GM19372 (cell line): ENCODE data around the gene ZNF750.

Source experiments
- ATAC-seq: cut with Tn5 transposase; IDR thresholded peaks from one replicate; pipeline ENCODE4 v1.9.1; 2021; ENCODE audit warnings: mild to moderate bottlenecking, low read depth, moderate library complexity; ENCODE audit not compliant: unreplicated experiment

Gene ZNF750

DNA sequence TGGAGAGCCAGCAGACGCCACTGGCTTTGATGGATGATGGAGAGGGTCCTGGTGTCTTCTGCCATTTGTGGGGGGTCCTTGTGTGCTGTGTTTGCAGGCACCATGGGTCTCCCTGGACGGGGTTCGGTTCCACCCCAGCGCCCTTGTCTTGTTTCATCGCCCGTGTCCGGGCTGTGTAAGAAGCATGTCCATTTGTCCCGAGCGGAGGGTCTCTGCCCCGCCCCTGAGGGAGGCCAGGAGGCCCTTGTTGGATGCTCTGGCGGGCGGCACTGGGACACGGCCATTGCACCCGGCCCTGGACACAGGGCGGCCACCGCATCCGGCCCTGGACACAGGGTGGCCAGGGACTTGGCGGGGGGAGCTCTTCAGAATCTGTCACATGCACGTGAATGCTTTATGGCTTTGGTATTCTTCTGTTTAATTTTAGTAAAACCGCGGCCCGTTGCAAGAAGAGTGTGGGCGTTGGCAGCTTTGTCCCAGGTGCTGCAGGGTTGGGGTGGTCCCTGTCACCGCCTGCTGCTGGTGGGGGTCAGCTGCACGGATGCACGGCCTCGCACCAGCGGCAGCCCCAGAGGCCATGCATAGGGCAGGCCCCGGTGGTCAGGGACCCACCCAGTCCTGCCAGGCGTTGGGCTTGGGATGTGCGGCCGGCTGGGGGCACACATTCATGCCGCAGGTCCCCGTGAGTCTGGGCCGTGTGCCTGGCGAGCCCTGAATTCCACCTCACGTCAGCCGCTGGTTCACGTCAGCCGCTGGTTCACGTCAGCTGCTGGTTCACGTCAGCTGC is 21.0 kb upstream of the ZNF750 start:
- ATAC-seq = no peak

DNA sequence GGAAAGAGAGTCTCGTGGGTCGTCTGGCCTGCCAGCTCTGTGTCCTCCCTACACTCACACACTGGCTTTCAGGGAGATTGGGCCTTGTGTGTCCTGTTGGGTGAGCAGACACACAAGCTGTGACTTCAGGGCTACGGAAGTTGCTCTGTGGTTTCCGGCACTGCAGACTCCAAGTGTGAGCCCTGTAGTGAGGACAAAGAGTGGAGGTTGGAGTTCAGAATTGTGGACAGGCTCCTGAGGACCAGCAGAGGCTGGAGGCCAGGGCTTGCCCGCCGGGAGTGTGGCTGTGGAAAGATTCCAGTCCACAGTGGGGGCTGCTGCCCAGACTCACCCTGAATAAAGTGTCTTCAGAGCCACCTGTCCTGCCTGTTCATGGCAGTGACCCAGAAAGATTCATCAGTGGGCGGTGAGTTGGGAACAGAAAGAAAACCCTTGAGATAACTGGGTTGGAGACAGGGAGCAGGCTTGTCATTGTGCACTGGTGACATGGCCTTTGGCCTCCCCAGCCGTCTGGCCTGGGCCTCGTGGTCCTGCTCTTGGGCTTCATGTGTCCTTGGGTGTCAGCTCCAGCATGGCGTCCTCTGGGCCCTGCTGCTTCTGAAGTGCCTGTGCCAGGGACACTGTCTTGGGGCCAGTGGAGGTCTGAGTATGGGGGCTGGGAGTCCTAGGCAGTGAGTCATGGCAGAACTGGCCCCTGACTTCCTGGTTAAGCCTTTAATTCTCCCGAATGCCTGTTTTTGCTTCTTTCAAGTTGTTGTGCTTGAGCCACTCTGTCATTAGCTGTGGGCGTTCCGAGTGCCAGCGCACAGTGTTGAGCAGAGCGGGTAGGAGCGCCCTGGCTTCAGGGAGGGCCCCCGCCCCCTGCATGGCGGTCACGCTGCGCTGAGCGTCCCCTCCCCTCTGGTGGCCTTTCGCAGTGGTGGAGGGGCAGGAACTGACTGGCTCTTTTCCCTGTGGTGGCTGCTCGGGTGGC is 19.9 kb upstream of the ZNF750 start:
- no peak for ATAC-seq

DNA sequence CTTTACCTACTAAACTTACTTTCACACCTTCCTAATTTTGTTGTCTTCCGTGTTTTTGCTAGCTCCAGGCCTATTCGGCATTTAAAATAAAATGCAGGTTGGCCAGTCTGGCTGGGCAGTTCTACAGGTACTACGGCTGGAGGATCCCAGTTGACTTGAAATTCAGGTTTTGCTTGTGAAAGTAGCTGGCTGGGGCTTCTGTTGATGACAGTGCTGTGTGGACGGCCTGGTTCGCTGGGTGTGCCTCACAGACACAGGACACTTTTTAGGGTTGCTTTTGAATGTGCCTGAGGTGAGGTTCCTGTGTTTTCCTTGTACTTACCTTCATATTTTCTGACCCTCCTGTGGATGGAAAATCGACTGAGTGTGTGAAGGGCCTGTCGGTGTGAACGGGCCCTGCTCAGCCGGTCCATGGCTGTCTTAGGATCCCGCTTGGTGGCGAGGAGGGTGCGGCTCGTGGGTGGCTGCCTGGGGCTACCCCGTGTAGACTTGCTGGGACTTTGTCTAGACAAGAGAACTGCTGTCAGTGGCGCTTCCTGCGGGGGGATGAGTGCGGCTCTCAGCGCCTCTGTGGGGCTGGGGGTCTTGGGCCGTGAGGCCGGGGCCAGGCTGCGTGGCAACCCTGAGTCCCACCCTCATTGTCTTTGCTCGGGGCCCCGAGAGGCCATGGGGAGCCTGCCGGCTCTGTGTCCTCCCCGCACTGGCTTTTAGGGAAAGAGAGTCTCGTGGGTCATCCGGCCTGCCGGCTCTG is 18.7 kb upstream of the ZNF750 start:
- ATAC-seq = no peak

DNA sequence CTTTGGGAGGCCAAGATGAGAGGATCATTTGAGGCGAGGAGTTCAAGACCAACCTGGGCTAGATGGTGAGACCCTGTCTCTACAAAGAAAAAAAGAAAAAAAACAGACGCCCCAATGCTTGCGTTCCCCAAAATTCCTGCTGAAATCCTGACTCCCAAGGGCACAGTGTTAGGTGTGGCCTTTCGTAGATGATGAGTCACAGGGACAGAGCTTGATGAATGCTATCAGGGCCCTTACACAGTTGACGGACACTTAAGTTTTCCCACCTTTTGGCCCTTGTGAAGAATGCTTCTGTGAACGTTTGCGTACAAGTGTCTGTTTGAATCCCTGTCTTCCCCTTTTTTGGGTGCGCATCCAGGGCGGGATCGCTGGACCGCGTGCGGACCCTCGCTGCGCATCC is 16.5 kb upstream of the ZNF750 start:
- no peak for ATAC-seq

DNA sequence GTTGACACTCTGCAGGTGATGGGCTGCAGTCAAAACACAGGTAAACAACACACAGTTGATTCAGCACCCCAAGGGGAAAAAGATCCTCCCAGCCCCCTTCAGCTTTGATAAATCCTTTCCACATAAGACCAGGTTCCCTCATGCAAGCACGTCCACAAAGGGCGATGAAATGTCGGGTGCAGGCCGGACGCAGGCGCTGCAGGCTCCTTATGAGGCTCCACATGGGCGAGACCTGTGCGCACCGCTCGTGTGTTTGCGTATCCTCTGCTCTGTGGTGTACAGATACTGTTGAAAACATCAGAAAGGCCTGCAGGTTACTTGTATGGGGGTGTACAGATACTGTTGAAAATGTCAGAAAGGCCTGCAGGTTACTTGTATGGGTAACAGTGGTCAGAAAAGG is 14.4 kb upstream of the ZNF750 start:
- ATAC-seq = no peak

DNA sequence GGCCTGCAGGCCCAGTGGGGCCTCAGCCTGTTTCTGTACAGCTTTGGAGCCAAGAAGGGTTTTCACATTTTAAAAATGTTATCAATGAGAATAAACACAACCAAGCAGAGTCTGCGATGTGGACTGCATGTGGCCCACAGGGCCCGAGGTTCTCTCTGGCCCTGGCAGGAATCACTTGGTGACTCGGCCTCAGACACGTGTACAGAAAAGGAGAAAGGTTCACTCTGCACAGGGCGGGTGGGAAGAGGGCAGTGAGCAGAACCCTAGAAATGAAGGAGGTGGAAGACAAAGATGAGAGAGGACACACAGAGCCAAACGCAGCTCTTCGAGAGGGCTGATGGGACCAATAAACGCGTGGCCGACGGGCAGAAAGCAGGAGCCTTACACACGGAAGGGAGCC is 11.6 kb upstream of the ZNF750 start:
- ATAC-seq = no peak

DNA sequence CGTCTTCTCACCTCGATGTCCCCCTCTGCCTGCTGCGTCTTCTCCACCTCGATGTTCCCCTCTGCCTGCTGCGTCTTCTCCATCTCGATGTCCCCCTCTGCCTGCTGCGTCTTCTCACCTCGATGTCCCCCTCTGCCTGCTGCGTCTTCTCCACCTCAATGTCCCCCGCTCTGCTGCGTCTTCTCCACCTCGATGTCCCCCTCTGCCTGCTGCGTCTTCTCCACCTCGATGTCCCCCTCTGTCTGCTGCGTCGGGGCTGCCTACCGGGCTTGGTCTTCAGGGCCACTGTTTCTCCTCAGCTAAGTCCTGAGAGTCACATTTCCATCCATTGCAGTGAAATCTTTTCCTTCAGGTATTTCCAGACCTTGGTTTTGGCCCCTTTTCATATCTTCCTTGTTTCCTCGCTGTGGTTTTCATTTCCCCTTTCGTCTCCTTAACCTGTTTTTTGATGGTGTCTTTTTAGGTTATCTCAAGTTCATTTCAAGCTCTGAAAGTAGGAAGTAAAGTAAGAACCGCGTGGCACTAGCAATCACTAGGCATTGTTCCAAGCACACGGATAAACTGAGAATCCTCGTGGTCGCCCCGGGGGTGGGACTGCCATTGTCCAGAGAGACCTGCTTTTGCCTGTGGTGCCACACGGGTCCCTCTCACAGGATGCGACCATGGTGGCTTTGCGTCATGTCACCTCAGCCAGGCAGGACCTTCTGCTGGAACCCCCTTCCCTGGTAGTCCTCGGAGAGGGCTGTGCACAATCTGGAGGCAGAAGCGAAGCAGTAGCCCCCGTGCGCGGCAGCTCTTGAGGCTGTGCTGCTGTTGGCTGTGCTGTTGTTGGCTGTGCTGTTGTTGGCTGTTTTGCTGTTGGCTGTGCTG is 9.5 kb upstream of the ZNF750 start:
- no peak for ATAC-seq

DNA sequence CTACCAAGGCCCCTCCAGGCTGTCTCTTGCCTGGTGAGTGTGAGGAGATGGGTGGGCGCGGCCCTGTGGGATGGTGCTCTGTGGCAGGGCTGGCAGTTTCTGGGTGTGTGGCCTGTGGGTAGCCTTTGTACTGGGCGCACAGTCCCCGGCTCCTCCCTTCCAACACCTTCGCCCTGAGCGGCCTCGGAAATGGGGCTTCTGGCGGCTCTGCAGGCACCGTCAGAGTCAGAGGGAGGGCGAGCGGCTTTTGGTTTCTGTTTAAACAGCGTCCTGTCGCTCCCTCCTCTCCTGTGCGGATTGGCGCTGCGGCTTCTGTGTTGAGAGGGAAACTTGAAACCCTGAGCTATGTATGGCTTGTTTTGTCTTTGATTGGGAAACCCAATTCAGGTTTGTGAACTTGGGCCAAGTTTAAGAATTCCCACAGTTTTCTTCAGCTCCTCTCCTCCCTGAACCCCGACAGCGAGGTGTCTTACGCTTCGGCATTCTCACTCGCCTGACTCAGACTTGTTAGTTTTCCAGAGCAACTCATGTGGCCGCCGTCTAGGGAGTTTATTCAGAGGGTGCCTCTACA is 8.3 kb upstream of the ZNF750 start:
- no peak for ATAC-seq

DNA sequence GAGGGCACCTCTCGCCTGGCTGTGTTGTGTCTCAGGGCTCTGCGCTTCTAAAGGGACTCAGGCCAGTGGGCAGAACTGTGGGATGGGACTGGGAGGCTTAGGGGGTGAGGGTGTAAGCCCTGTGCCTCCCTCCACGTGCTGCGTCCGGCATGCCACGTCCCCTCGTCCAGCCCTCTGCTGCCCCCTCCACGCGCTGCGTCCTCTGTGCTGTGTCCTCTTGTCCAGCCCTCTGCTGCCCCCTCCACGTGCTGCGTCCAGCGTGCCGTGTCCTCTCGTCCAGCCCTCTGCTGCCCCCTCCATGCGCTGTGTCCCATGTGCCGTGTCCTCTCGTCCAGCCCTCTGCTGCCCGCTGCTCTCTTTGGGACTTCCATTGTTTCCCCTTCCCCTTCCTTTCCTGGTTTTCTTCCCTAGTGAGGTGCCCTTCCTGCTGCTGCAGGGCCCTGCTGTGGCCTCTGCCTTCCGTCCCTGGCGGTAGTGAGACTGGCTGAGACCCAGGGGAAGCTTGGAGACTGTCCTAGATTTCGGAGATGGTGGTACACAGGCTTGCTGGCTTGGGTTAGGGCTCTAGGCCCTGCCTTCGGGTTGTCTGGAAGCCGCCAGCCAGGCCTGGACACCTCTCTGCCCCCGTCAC is 6.4 kb upstream of the ZNF750 start:
- ATAC-seq = no peak

DNA sequence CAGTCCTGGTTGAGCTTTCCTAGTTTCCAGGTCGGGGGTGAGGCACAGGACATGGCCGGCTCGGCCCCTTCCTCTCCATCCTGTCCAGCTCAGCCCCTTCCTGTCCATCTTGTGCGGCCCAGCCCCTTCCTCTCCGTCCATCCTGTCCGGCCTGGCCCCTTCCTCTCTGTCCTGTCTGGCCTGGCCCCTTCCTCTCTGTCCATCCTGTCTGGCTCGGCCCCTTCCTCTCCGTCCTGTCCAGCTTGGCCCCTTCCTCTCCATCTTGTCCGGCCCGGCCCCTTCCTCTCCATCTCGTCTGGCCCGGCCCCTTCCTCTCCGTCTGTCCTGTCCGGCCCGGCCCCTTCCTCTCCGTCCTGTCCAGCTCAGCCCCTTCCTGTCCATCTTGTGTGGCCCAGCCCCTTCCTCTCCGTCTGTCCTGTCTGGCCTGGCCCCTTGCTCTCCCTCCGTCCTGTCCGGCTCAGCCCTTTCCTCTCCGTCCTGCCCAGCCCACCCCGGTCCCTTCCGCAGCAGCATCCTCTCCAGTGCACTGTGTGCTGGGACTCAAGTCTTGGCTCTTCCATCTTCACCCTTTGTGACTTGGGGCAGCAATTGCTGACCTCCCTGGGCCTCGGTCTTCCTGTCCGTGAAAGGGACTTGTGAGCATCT is 5.5 kb upstream of the ZNF750 start:
- ATAC-seq = no peak

DNA sequence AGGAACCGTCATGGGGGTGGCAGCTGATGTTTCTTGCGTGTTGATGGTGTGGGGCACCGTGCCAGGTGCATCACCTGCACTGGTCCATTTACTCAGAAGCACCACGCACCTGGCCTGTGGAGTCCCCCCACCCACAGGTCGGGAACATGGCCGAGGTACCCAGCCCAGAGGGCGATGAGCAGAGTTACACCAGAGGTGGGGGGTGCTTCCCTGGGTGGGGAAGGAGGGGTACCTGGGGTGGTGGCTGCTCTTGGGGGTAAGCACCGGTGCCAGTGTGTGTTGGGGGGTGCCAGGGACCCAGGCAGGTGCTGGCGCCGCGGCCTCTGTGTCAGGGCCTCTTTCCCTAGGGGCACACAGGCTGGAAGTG is 5.0 kb upstream of the ZNF750 start:
- no peak for ATAC-seq

DNA sequence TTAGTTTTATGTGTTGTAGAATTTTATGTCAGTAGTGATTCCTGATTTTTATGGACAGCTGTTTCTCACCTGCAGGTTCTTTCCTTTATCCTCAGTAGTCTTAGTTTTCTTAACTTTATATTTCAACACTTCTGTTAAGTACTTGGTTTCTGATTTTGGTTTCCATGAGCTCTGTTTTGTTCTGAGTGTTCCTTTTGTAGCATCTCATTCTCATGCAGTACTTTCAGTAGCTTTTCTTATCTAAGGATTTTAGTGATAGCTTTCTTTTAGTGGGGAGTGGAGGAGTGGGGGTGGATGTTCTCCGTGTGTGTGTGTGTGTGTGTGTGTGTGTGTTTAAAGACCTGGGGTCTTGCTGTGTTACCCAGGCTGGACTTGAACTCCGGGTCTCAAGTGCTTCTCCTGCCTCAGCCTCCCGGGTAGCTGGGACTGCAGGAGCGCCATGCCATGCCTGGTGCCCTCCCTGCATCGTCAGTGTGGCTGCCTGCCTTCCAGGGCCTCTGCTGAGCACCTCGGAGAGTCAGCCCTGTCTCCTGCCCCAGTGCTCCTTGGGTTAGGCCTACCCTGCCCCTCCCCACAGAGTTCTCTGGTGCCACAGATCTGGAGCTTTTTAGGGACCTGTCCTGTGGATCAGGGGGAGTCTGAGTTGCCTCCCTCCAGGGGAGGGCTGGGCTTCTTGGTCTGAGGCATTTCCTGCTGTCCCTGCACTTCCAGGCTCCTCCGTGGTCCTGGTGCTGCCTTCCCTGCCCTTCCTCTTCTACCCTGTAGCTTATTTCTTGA is 4.3 kb upstream of the ZNF750 start:
- no peak for ATAC-seq

DNA sequence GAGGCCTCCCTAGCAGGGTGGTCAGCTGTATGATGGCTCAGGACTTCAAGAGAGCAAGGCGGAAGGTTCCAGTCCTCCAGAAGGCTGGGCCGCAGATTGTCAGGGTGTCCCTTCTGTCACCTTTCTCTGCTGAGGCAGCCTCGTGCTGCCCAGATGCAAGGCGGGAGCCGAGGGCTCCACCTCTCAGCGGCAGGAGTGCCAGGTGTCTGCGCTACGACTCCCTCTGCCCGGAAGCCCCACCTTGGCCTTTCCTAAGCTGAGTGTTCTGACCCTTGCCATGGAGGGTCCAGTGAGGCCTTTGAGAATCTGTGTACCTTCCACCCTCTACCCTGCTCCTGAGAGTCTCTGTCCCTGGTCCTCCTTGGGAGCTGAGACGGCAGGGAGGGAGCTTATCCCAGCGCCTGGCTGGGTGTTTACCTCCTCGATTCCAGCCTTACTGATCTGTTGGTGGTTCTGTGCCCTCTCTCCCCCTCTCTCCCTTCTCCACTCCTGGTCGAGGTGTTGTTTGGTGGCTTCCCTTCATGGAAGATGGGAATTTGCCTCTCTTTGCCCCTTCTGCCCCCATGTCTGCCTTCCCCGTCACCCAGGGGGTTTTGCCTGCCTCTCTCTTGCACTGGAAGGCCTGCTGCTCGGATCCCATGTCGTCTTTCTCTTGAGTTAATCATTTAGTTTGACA is 2.2 kb upstream of the ZNF750 start:
- ATAC-seq = no peak

DNA sequence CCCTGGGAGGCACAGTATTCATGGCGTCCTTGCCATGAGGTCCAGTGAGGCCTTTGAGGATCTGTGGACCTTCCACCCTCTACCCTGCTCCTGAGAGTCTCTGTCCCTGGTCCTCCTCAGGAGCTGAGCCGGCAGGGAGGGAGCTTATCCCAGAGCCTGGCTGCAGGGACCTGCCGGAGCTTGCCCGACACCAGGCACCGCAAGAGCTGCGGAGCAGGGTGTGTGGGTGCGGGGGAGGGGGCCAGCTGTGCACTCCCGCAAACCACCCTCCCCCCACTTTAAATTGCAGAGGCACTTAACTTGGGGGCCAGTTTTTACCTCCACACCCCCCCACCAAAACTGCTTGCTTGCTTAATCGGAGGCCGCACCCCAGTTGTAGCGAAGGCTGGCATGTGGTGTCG is 609 bp upstream of the ZNF750 start:
- ATAC-seq = no peak

DNA sequence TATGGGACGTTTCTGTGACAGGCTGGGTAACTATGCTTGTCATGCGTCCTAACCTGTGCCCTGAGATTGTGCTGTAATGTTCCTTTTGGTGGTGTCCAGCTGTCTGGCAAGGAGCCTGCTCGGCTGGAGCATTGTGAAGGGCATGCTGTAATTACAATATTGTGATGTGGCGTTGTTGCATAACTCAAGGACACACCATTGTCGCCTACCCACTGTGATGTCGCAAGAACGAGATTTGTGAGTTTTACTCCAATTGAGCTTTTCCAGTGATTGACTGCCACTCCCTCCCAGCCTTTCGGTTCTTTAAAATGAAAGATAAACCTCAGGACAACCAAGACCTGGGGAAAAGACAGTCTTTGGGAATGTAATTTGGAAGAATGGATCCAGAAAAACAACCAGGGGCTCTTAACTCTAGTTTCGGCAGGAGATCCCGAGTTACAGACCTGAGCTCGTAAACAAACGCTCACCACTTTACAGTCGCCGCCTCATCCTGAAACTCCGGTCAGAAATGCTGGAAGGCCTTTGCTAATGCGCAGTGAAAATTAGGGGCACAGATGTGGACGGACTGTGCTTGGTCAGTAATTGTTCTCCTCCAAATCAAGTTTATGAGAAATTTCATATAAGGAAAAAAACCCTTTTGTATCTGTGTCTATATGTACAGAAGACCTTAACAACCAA is 1.3 kb downstream of the ZNF750 start:
- no peak for ATAC-seq

DNA sequence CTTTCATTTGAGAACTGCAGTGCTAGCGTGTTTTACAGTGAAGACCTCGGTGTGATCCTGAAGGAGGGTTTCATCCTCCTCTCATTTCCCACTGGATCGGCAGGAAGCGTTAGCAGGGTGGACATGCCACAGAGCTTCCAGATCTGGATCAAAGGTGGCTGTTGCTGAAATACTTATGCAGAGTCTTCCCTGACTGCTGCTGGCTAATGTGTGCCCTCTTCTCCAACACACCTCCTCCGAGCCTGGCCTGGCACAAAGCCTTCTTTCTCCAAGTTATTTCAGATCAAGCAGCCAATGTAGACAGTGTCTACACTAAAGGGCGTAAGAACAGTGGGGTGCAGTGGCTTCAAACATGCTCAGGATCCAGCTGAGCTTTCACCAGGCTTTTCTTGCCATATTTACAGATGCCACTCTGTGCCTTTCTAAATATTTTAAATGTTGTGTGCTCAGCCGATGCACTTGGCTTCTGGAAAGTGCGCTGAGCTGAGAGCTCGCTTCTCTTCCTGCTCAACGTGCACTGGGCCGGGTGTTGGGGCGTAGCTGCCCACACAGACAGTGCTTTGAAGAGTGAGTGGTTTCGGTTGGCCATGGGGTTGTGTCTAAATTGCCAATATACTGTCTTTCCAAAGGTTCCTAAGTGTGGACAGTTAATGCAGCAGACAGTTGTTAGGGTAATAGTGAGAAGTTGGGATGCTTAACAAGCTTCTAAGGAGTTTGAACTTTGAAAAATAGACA is 2.1 kb downstream of the ZNF750 start:
- no peak for ATAC-seq
